Keratinocyte (primary cell): ENCODE results near the gene GABPB2. TPM values are rescaled to one million over a fixed set of nuclear protein-coding genes. Genes with fewer than 3 reads are reported as not detected.
A peak's percentile ranks its signal among the peaks of the same experiment; 100 is the strongest.

Experiments
- DNase-seq: peaks from one replicate; pipeline ENCODE4 v3.0.0-alpha.2; 2011; ENCODE audit warnings: low read depth, missing footprints, low spot score
- FAIRE-seq: peaks from 2 replicates; lab custom pipeline; 2011; peaks lifted over from hg19 to GRCh38; lab: Jason Lieb, UNC
- H2AFZ ChIP-seq: 2 replicates; pipeline ENCODE4 v1.6.0; 2012; ENCODE audit warnings: low read length, control low read depth, inconsistent platforms; ENCODE audit not compliant: control insufficient read depth
- H3K27ac ChIP-seq: 2 replicates; pipeline ENCODE4 v1.5.1; 2011; ENCODE audit warnings: low read length; ENCODE audit not compliant: control insufficient read depth, insufficient read depth
- H3K27me3 ChIP-seq: 3 replicates; pipeline ENCODE4 v1.6.0; 2011; ENCODE audit warnings: low read length; ENCODE audit not compliant: control insufficient read depth, insufficient read depth; ENCODE audit errors: extremely low read depth
- H3K36me3 ChIP-seq, 2 experiments: 2 replicates in 1 of 2; 3 replicates in 1 of 2; pipeline ENCODE4 v1.5.1; 2011; ENCODE audit warnings: low read length in 2 of 2, mild to moderate bottlenecking in 1 of 2; ENCODE audit not compliant: control insufficient read depth in 2 of 2, insufficient read depth in 2 of 2; ENCODE audit errors: extremely low read depth in 1 of 2
- H3K4me1 ChIP-seq: 3 replicates; pipeline ENCODE4 v1.5.1; 2011; ENCODE audit warnings: low read length; ENCODE audit not compliant: control insufficient read depth, insufficient read depth; ENCODE audit errors: extremely low read depth
- H3K4me2 ChIP-seq: 3 replicates; pipeline ENCODE4 v1.6.0; 2011; ENCODE audit warnings: low read depth, low read length; ENCODE audit not compliant: control insufficient read depth, insufficient read depth; ENCODE audit errors: extremely low read depth
- H3K4me3 ChIP-seq, 3 experiments: fragments of 200-600 bp in 1 of 3; sonication (generic) in 1 of 3; 2 replicates in 2 of 3; 3 replicates in 1 of 3; pipeline ENCODE4 v1.5.1; 2011 to 2016; ENCODE audit warnings: low read length in 3 of 3, mild to moderate bottlenecking in 3 of 3, control low read depth in 2 of 3, inconsistent platforms in 1 of 3, low read depth in 1 of 3, mixed read lengths in 1 of 3, mixed run types in 1 of 3, moderate library complexity in 1 of 3; ENCODE audit not compliant: control insufficient read depth in 2 of 3, insufficient read depth in 2 of 3; ENCODE audit errors: extremely low read depth in 1 of 3
- H3K79me2 ChIP-seq: 2 replicates; pipeline ENCODE4 v1.6.0; 2012; ENCODE audit warnings: low read length; ENCODE audit not compliant: control insufficient read depth, insufficient read depth
- H3K9ac ChIP-seq: 3 replicates; pipeline ENCODE4 v1.6.0; 2011; ENCODE audit warnings: low read length; ENCODE audit not compliant: control insufficient read depth, insufficient read depth; ENCODE audit errors: extremely low read depth
- H3K9me1 ChIP-seq: 3 replicates; pipeline ENCODE4 v1.6.0; 2011; ENCODE audit warnings: low read length; ENCODE audit not compliant: control insufficient read depth, insufficient read depth; ENCODE audit errors: extremely low read depth
- H3K9me3 ChIP-seq: 2 replicates; pipeline ENCODE4 v1.5.1; 2012; ENCODE audit warnings: low read depth, low read length; ENCODE audit not compliant: control insufficient read depth
- H4K20me1 ChIP-seq: 3 replicates; pipeline ENCODE4 v1.6.0; 2011; ENCODE audit warnings: low read length; ENCODE audit not compliant: control insufficient read depth, insufficient read depth; ENCODE audit errors: extremely low read depth
- EZH2 ChIP-seq: IDR thresholded peaks from one replicate; pipeline ENCODE4 v1.6.1; 2012; ENCODE audit warnings: inconsistent platforms, mild to moderate bottlenecking, low read length, moderate library complexity
- dilution Hi-C: fragments of 300-500 bp; cut with MboI; formaldehyde crosslinking; loops from one replicate; pipeline ENCODE4 v1.7.0; 2020; ENCODE audit warnings: low sequenced_read_pairs; ENCODE audit not compliant: extremely low pct_ligation_motif_present
- polyA plus RNA-seq, 5 experiments: library from polyadenylated mRNA; depleted of rRNA in 3 of 5; stranded (reverse) in 3 of 5; stranded (forward) in 1 of 5; unstranded in 1 of 5; fragments of >200 nt; gene quantifications; 1 replicate in 1 of 5; 2 replicates in 3 of 5; 3 replicates in 1 of 5; pipeline versions ENCODE4 v1.2.1 to v1.2.3, GENCODE V29; 2011 to 2012; ENCODE audit warnings: missing spikeins in 2 of 5, low read depth in 1 of 5, low replicate concordance in 1 of 5
- TF ChIP-seq, protein P1 (sequence below), 3 experiments: IDR thresholded peaks in 1 of 3; conservative IDR thresholded peaks in 1 of 3; optimal IDR thresholded peaks in 1 of 3; 2 replicates in 2 of 3; 3 replicates in 1 of 3; pipeline versions ENCODE3 to v1.5.1; 2011; ENCODE audit warnings: low read length in 3 of 3, mild to moderate bottlenecking in 3 of 3, moderate library complexity in 2 of 3, control low read depth in 1 of 3, inconsistent platforms in 1 of 3; ENCODE audit not compliant: insufficient read depth in 2 of 3; ENCODE audit errors: extremely low read depth in 1 of 3

GABPB2 gene
- polyA plus RNA-seq, 1 donor (not counting 4 experiments of a cell fraction or from before 2014, with no cell fraction given): 13.3 TPM

DNA sequence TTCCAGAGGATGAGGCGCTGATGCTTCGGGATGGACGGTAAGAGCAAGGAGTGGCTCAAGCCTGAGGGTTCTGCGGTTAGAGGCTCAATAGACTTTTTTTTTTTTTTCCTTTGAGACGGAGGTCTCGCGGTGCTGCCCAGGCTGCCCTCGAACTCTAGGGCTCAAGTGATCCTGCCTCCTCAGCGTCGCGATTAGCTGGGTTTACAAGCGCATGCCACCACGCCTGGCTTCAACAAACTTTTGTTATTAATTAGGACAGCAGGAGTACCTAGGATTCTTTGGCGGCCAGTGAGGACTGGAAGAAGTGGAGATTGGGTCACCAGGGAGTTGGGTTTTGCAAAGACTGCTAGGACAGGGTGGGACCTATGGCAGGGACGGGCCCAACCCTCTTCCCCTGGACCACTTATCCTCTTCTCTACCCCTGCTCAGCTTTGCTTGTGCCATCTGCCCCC is 96.0 kb downstream of the GABPB2 start:
- Histone ChIP-seq H3K79me2 (peaks cover 18% of the 10 kb centered on the region), H4K20me1 (no peaks in the 10 kb centered on the region), H3K36me3 (peaks cover 3 to 14% of the 10 kb centered on the region in 2 experiments), H3K4me1 (peaks cover 12% of the 10 kb centered on the region), H3K4me2 (peak overlapping the region; percentile 91), H3K27ac (peak overlapping the region; percentile 83), H3K9me1 (peaks cover 2% of the 10 kb centered on the region), H3K27me3 (no peaks in the 10 kb centered on the region), H3K9me3 (no peaks in the 10 kb centered on the region), H3K9ac (peak overlapping the region; percentile 88), H2AFZ (peak overlapping the region; percentile 82), H3K4me3 (peak overlapping the region; percentile 65 to 94 (median 68))
- dilution Hi-C loops: no loop called here
- no peak for TF ChIP-seq EZH2
- TF ChIP-seq, protein P1, sequence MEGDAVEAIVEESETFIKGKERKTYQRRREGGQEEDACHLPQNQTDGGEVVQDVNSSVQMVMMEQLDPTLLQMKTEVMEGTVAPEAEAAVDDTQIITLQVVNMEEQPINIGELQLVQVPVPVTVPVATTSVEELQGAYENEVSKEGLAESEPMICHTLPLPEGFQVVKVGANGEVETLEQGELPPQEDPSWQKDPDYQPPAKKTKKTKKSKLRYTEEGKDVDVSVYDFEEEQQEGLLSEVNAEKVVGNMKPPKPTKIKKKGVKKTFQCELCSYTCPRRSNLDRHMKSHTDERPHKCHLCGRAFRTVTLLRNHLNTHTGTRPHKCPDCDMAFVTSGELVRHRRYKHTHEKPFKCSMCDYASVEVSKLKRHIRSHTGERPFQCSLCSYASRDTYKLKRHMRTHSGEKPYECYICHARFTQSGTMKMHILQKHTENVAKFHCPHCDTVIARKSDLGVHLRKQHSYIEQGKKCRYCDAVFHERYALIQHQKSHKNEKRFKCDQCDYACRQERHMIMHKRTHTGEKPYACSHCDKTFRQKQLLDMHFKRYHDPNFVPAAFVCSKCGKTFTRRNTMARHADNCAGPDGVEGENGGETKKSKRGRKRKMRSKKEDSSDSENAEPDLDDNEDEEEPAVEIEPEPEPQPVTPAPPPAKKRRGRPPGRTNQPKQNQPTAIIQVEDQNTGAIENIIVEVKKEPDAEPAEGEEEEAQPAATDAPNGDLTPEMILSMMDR (optimal IDR thresholded peaks at IDR 0.05 in 1 of 3, IDR thresholded peaks at IDR 0.05 in 1 of 3, conservative IDR thresholded peaks at IDR 0.05 in 1 of 3; ENCODE audit: extremely low read depth in 1 of 3, insufficient read depth in 2 of 3, low read length in 3 of 3): no peak
- DNase-seq: no peak
- no peak for FAIRE-seq

DNA sequence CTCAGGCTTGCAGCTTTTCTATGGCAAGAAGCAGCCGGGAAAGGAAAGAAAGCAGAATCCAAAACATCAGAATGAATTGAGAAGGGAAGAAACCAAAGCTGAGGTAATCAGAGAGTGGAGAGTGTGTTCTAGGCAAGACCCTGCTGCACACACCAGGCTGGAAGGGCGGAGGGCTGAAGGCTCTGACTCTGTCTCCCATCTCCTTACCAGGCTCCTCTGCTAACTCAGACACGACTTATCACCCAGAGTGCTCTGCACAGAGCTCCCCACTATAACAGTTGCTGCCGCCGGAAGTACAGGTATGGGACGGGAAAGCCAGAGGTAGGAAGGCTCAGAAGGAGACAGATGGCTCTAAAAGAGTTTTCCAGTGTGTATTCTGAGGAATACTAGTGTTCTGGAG is 96.6 kb downstream of the GABPB2 start:
- DNase-seq: no peak
- no peaks in the 10 kb centered on the region for H3K9me3 ChIP-seq
- peak overlapping the region; percentile 65 to 94 (median 68) for H3K4me3 ChIP-seq

More for the DNA sequence above, 96.6 kb downstream of the GABPB2 start:
- H3K9me1 ChIP-seq: peaks cover 2% of the 10 kb centered on the region
- peak overlapping the region; percentile 88 for H3K9ac ChIP-seq
- no peak overlapping the region for H2AFZ ChIP-seq
- peaks cover 15% of the 10 kb centered on the region for H3K4me1 ChIP-seq
- peaks cover 18% of the 10 kb centered on the region for H3K79me2 ChIP-seq
- no peaks in the 10 kb centered on the region for H3K27me3 ChIP-seq
- TF ChIP-seq EZH2: no peak
- TF ChIP-seq, protein P1 (optimal IDR thresholded peaks at IDR 0.05 in 1 of 3, IDR thresholded peaks at IDR 0.05 in 1 of 3, conservative IDR thresholded peaks at IDR 0.05 in 1 of 3; ENCODE audit: extremely low read depth in 1 of 3, insufficient read depth in 2 of 3, low read length in 3 of 3): no peak
- no peak for FAIRE-seq
- H3K27ac ChIP-seq: peak overlapping the region; percentile 83
- peak overlapping the region; percentile 91 for H3K4me2 ChIP-seq
- H4K20me1 ChIP-seq: no peaks in the 10 kb centered on the region
- dilution Hi-C loops: no loop called here
- peaks cover 3 to 12% of the 10 kb centered on the region in 2 experiments for H3K36me3 ChIP-seq
